Measurements from ENCODE around the gene HABP2.

HABP2 gene

DNA sequence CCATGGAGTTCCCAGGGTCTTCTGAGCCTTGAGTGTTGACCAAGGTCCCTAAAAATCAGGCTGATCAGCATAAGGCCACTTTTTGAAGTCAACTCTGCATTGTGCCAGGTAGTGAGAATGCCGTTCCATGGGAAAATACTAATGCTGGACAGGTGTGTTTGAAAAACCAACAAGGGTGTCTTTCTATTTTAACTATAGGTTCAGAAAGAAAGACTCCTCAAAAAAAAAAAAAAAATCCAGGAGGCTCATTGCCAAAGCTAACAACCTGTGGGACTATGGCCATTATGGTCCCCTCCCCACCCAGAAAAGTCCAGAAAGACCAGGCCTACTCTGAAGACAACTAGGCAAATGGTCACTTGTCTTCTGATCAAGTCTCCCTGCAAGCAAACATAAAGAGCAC, 66.5 kb downstream of the HABP2 start:
- Mint-ChIP-seq H3K9me3 (no peaks in the 10 kb centered on the region), H3K27ac (no peak overlapping the region), H3K4me3 (no peak overlapping the region), H3K4me1 (no peaks in the 10 kb centered on the region), H3K27me3 (peaks cover 73% of the 10 kb centered on the region)
- DNase-seq (no peak), ATAC-seq (no peak)

DNA sequence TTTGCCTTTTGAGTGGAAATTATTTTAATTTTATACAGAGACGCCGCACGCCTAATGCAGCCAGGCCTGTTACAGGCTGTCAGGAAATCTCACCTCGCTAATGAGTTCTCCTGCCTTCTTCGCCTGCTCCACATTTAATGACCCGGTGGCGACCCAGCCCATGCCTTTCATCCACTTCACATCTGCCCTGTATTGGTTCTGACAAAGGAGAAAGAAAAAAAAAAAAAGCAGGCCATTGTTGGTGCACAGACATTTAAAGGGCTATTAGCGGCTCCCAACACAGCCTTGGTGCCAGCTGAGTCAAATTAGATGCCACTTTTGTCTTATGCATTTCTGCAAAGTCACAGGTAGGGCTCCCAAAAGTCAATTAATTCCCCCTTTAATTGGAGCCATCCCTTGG, 67.7 kb downstream of the HABP2 start:
- Mint-ChIP-seq H3K4me3 (no peak overlapping the region), H3K9me3 (no peaks in the 10 kb centered on the region), H3K4me1 (no peaks in the 10 kb centered on the region), H3K27ac (no peak overlapping the region), H3K27me3 (peaks cover 71% of the 10 kb centered on the region)
- DNase-seq (no peak), ATAC-seq (no peak)

DNA sequence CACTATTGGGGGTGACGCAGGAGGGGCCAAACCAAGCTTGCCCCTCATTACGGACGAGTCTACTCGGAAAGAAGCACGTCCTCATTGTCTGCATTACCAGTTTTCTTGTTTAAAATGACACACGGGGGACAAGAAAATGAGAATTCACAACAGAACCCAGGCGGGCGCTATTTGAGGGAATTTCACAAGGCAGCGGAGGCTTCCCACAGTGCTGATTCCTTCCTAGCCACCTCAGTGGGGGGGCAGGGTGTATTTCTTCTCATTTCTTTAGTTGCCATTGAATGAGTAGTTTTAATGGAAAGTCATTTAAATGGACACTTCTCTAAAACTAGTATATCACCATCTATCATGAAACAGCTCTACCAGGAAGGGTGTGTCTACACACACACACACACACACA, 68.1 kb downstream of the HABP2 start:
- H3K9me3 Mint-ChIP-seq: no peaks in the 10 kb centered on the region
- H3K4me1 Mint-ChIP-seq: no peaks in the 10 kb centered on the region
- H3K27ac Mint-ChIP-seq: no peak overlapping the region
- no peak overlapping the region for H3K4me3 Mint-ChIP-seq
- ATAC-seq (no peak), DNase-seq (no peak)
- H3K27me3 Mint-ChIP-seq: peaks cover 67% of the 10 kb centered on the region

DNA sequence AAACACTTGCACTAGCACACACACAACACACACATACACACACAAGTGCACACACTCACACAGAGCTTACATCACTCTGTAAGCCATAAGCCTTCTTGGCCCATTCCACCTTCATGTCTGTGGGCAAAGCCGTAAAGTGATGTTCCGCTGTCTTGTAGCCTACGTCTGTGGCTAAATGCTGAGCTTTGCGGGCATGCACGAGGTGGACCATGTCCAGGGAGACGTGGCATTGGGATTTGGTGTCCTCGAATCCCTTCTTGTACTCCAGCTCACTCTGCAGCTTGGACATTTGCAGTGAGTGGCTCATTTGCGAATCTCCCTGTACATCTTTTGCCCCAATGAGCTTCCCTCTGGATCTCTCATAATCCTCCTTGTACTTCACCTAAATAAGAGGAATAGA, 68.9 kb downstream of the HABP2 start:
- ATAC-seq (no peak), DNase-seq (no peak)
- Mint-ChIP-seq H3K9me3 (no peaks in the 10 kb centered on the region), H3K4me1 (no peaks in the 10 kb centered on the region), H3K27me3 (peaks cover 58% of the 10 kb centered on the region), H3K4me3 (no peak overlapping the region), H3K27ac (no peak overlapping the region)

DNA sequence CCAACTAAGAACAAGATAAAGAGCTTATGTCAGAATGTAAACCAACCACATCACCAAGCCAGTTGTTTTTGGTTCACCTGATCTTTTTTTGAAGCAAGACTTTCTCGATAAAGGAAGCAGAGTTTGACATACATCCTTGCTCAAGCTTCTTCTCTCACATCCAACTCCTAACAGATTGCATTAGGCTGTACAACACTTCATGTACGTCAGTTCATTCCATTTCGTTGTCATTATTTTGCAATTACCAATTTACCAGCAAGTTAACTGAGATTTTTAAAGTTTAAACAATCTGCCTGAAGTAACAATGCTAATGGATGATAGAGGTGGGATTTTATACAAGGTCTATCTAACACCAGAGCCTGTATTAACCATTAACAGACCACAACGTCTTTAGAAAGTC, 70.0 kb downstream of the HABP2 start:
- Mint-ChIP-seq H3K4me3 (no peak overlapping the region), H3K9me3 (no peaks in the 10 kb centered on the region), H3K27ac (no peak overlapping the region), H3K27me3 (peaks cover 54% of the 10 kb centered on the region), H3K4me1 (no peaks in the 10 kb centered on the region)
- ATAC-seq (no peak), DNase-seq (no peak)

DNA sequence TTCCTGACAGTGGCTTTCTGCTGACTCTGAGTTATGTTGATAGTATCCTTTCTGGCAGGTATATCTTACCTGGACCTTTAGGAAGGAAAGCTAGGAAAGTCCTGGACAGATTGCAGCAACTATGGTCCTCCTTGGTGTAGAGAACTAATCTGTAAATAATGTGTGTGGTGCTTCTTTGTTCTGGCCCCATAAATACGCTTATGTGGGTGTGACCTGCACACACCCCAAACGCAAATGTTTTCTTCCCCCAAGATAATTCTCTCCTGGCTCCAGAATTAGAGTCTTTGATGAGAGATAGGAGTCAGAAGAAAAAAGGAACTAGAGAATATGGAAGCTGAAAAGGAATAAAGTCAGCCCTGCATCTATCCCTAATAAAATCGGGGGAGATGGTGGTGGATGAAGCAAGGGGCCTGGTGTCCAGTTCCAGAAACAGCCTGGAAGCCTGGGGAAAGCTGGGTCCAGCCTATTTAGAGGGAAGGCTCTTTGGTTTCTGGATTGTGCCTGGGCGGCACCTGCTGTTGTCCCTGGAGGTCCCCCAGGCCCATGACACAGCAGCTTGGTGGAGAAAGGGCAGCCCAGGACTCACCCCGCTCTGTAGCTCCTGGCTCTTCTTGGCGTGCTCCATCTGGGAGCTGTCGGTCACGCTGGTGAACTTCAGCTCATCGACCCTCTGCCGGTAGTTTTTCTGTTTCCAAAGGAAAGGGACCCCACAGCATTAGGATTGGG, 72.8 kb downstream of the HABP2 start:
- Mint-ChIP-seq H3K27me3 (peaks cover 35% of the 10 kb centered on the region), H3K4me3 (no peak overlapping the region), H3K4me1 (no peaks in the 10 kb centered on the region), H3K27ac (no peak overlapping the region), H3K9me3 (no peaks in the 10 kb centered on the region)
- ATAC-seq (no peak), DNase-seq (no peak)

DNA sequence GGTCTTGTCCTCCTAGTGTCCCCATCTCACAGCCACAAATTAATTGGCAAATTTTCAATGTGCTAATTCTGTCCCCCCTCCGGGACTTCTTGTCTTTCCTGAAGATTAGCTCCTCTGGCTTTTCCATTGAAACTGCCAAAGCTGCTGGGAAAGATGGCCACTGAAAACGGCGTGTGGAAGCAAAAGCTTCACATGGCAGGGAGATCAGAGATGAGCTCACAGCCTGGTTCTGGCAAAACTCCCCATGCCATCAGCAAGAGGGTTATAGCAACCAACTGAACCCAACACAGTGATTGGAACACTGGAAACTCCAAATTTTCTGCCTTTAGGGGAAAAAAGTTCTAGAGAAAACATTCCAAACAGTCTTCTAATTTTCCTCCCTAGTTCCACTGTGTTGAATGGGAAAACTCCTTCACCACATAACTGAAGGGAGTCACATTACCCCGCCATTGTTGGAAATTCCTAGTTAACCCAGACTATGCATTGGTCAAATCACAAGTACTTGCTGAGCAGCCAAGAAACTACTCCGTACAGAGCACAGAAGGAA, 74.0 kb downstream of the HABP2 start:
- H3K9me3 Mint-ChIP-seq: no peaks in the 10 kb centered on the region
- no peaks in the 10 kb centered on the region for H3K4me1 Mint-ChIP-seq
- ATAC-seq: no peak
- H3K27ac Mint-ChIP-seq: no peak overlapping the region
- peaks cover 33% of the 10 kb centered on the region for H3K27me3 Mint-ChIP-seq
- DNase-seq: no peak
- no peak overlapping the region for H3K4me3 Mint-ChIP-seq

DNA sequence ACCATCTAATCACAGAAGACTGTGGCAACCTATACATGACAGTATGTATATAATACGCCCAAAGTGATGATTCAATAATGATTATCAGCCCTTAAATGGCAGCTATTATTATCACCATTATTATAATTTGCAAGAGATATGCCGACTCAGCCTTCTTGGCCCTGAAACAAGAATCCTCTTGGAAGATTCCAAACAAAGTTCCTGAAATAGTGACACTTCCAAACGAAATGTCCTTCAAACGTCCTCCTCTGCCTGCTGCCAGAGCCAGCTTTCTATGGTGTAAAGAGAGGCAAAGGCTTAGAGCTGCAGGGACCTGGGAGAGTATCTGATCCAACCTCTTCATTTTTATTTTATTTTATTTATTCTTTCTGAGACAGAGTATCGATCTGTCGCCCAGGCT, 75.0 kb downstream of the HABP2 start:
- Mint-ChIP-seq H3K27me3 (peaks cover 24% of the 10 kb centered on the region), H3K4me3 (no peak overlapping the region), H3K27ac (no peak overlapping the region), H3K4me1 (no peaks in the 10 kb centered on the region), H3K9me3 (no peaks in the 10 kb centered on the region)
- DNase-seq (no peak), ATAC-seq (no peak)

DNA sequence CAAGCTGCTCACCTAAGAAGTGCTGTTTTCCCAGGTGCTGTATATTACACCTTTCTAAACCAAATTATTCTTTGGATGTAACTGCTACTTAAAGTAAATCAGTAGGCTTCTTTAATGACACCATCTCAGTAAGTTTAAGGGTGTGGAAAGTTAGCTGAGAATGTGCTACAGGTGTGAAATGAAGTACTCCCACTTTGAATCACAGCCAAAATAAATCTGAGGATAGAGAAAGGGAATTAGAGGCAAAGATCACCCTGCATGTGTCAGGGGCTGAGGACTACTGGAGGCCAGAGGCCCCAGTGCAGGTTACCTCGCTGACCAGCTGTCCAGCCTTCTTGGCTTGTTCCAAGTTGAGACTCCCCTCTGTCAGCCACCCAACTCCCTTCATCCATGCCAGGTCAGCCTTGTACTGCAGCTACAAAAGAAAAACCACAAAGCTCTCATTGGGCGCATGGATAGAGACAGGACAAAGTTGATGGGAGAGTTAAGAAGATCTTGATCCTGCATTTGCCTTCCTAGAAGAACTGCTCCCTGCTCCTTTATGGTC, 75.8 kb downstream of the HABP2 start:
- Mint-ChIP-seq H3K27me3 (peaks cover 22% of the 10 kb centered on the region), H3K4me3 (no peak overlapping the region), H3K9me3 (no peaks in the 10 kb centered on the region), H3K27ac (no peak overlapping the region), H3K4me1 (no peaks in the 10 kb centered on the region)
- ATAC-seq: no peak
- DNase-seq: no peak

DNA sequence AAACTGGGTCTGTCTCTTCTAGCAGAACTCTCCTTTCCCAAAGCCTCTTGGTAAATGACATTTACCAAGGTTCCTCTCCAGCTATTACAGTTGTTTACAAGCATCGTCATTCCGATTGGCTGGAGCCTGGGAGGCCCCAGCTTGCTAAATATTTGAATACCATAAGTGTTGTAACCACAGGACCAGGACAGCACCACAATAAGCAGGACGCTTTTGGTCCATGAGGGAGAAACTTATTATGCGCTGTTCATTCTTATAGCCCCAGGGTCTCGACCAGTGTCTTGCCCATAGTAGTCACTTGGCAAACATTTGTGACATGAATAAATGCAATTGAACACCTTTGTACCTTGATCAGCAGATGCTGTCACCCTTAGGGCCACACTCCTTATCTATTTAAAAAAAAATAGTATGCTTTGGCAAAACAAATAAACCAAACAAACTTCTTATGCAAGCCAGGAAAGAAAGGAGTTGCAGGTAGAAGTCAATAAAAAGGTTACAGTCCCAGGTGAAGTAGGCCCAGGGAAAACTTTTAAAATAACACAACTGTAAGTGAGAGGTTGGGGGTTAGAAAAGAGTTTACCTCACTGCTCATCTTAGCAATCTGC, 78.2 kb downstream of the HABP2 start:
- ATAC-seq (no peak), DNase-seq (no peak)
- Mint-ChIP-seq H3K9me3 (no peaks in the 10 kb centered on the region), H3K27me3 (peaks cover 17% of the 10 kb centered on the region), H3K27ac (peak overlapping the region in 1 of 2 donors; percentile 29), H3K4me1 (no peaks in the 10 kb centered on the region), H3K4me3 (no peak overlapping the region)

DNA sequence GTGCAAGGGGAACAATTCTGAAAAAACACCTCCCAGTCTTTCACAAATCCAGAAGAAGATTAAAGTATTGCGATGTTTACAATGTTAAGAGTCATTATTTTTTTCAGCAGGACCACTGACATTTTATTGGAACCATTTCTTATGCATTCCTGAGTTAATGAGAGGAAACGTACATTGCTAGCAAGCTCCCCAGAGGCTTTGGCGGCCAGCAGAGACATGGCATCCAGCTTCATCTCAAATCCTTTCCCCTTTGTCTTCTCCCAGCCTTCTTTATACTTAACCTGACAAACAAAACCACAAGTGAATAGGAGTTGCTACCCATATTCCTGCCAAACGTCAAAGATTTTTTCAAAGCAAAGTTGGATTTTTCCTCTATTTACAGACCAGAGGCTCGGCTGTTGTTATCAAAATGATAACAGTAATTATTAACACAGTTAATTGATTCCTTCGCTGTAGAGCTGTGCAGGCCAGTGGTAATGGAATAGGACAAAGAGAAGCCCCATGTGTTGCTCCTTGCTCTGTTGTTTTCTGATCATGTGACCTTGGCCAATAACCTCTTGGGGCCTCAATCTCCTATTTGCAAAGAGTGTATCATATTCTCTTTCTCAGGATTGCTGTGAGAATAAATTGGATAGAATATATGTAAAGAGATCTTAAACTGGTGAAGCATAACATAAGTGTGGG, 79.0 kb downstream of the HABP2 start:
- Mint-ChIP-seq H3K27me3 (peaks cover 23% of the 10 kb centered on the region), H3K27ac (no peak overlapping the region), H3K4me1 (no peaks in the 10 kb centered on the region), H3K9me3 (no peaks in the 10 kb centered on the region), H3K4me3 (no peak overlapping the region)
- DNase-seq (no peak), ATAC-seq (no peak)

Measured in stimulated activated naive CD8-positive, alpha-beta T cell treated with anti-CD3 and anti-CD28 coated beads, Interleukin-15, amount 100 ng/mL, for 72 hours (primary cell).